Lung (tissue), 12 donors: ENCODE data around the gene CST7. TPM values are rescaled to one million over a fixed set of nuclear protein-coding genes. Genes with fewer than 3 reads are reported as not detected.
"Not testable (repeated sequence)": the region's sequence is repeated elsewhere in the genome, so short reads cannot be mapped to it uniquely, and the experiment has no call there.

Experiments used
- ATAC-seq: fragments of 200-7000 bp; cut with Tn5 transposase; one replicate; pipeline ENCODE4 v1.9.1; 2020; ENCODE audit warnings: moderate number of reproducible peaks; ENCODE audit not compliant: insufficient read depth, low FRiP score
- DNase-seq, 3 donors: peaks; one replicate each; pipeline ENCODE4 v3.0.0-alpha.2; 2013 to 2017
- H3K27ac ChIP-seq, 2 donors: one replicate each; pipeline ENCODE4 v1.5.1; 2013; ENCODE audit warnings: mild to moderate bottlenecking in 2 of 2, moderate library complexity in 2 of 2, control low read depth in 1 of 2, inconsistent platforms in 1 of 2, low read depth in 1 of 2, low read length in 1 of 2
- H3K27me3 ChIP-seq, 3 donors: one replicate each; pipeline ENCODE4 v1.5.1; 2013; ENCODE audit warnings: low read length in 2 of 3; ENCODE audit not compliant: control insufficient read depth in 3 of 3, insufficient read depth in 3 of 3
- H3K36me3 ChIP-seq, 4 donors: one replicate each; pipeline ENCODE4 v1.5.1; 2013; ENCODE audit warnings: low read length in 4 of 4, mild to moderate bottlenecking in 1 of 4, moderate library complexity in 1 of 4; ENCODE audit not compliant: control insufficient read depth in 4 of 4, insufficient read depth in 4 of 4
- H3K4me1 ChIP-seq, 5 donors: one replicate each; pipeline ENCODE4 v1.5.1; 2013; ENCODE audit warnings: low read length in 5 of 5, mild to moderate bottlenecking in 2 of 5, moderate library complexity in 1 of 5; ENCODE audit not compliant: control insufficient read depth in 5 of 5, insufficient read depth in 5 of 5
- H3K4me3 ChIP-seq: one replicate; pipeline ENCODE4 v1.5.1; 2013; ENCODE audit warnings: mild to moderate bottlenecking, control low read depth, moderate library complexity
- H3K9ac ChIP-seq, 2 donors: one replicate each; pipeline ENCODE4 v1.5.1; 2013; ENCODE audit warnings: low read length in 2 of 2, control low read depth in 1 of 2; ENCODE audit not compliant: insufficient read depth in 1 of 2
- H3K9me3 ChIP-seq, 4 donors: one replicate each; pipeline ENCODE4 v1.5.1; 2013; ENCODE audit warnings: low read length in 3 of 4, mild to moderate bottlenecking in 1 of 4, moderate library complexity in 1 of 4; ENCODE audit not compliant: control insufficient read depth in 4 of 4, insufficient read depth in 3 of 4
- CTCF ChIP-seq: IDR thresholded peaks from 2 replicates; pipeline ENCODE4 v1.5.1; 2012; ENCODE audit warnings: mild to moderate bottlenecking; ENCODE audit errors: control extremely low read depth, extremely low read depth
- WGBS, 2 donors: extraction: QIAGEN DNeasy Blood & Tissue Kit; methylation state at CpG; one replicate each; pipeline ENCODE4 v1.1.7; 2013; 5-methylcytosine and 5-hydroxymethylcytosine counted together
- polyA plus RNA-seq, 2 donors: library from polyadenylated mRNA; stranded (reverse); fragments of 200-250 nt; gene quantifications; one replicate each; pipeline ENCODE4 v1.2.1, GENCODE V29; 2013
- total RNA-seq, 2 donors: library from RNA; depleted of rRNA in 1 of 2; stranded (reverse); fragments of >200 nt in 1 of 2; gene quantifications; one replicate each; pipeline ENCODE4 v1.2.1, GENCODE V29; 2014 to 2021
- donor health status: control.
- donor health status: control.
- donor health status: Bipolar disorder and iron deficiency.
- donor health status: healthy.
- donor health status: DM: yes; HTN: yes; CAD: no.

CST7 gene
- total and polyA plus RNA-seq, 4 donors, result 4.7 to 119 (median 8.4) TPM

- H3K4me1 ChIP-seq, H3K9me3 ChIP-seq, H3K9ac ChIP-seq, ATAC-seq, H3K4me3 ChIP-seq, H3K36me3 ChIP-seq, H3K27me3 ChIP-seq, H3K27ac ChIP-seq, DNase-seq: not testable (repeated sequence)
- 62 to 79% methylated on average over 4 of the region's 4 CpGs for WGBS, 2 donors
Measured at GRCh38 chr20:24948396-24948938, 602 bp upstream of the CST7 start.

GRCh38 chr20:24949756-24950127 lies 673 bp downstream of the CST7 start:
- Histone ChIP-seq H3K9ac (no peak overlapping the region), H3K4me1 (no peaks in the 10 kb centered on the region), H3K4me3 (peak overlapping the region; percentile 0), H3K27me3 (no peaks in the 10 kb centered on the region), H3K27ac (peak overlapping the region in 1 of 2 donors; percentile 73), H3K9me3 (no peaks in the 10 kb centered on the region), H3K36me3 (peaks cover 0 to 6% (median 0%) of the 10 kb centered on the region in 4 donors)
- 12 to 31% methylated on average over 6 of the region's 6 CpGs for WGBS, 2 donors
- DNase-seq, result peak in 1 of 3 donors; percentile 7
- TF ChIP-seq CTCF, result no peak
- no peak for ATAC-seq

- Histone ChIP-seq H3K9me3 (no peaks in the 10 kb centered on the region), H3K4me3 (no peak overlapping the region), H3K27ac (peak overlapping the region in 1 of 2 donors; percentile 7), H3K4me1 (no peaks in the 10 kb centered on the region), H3K36me3 (peaks cover 0 to 6% (median 0%) of the 10 kb centered on the region in 4 donors), H3K27me3 (no peaks in the 10 kb centered on the region), H3K9ac (no peak overlapping the region)
- WGBS, 2 donors, result 38 to 63% methylated on average over 12 of the region's 12 CpGs
- no peak for TF ChIP-seq CTCF
- no peak for ATAC-seq
- peak in 1 of 3 donors; percentile 10 for DNase-seq
Measured at GRCh38 chr20:24950128-24950835, 1.2 kb downstream of the CST7 start.

- ATAC-seq (no peak), DNase-seq (peak in 1 of 3 donors; percentile 5)
- H3K36me3 ChIP-seq, result peaks cover 0 to 10% (median 0%) of the 10 kb centered on the region in 4 donors
- no peak overlapping the region for H3K4me3 ChIP-seq
- no peak overlapping the region for H3K9ac ChIP-seq
- no peaks in the 10 kb centered on the region for H3K4me1 ChIP-seq
- no peak for TF ChIP-seq CTCF
- no peak overlapping the region for H3K27ac ChIP-seq
- no peaks in the 10 kb centered on the region for H3K9me3 ChIP-seq
- no peaks in the 10 kb centered on the region for H3K27me3 ChIP-seq
- 54 to 69% methylated on average over 16 of the region's 16 CpGs for whole genome bisulfite sequencing, 2 donors
Measured at GRCh38 chr20:24950836-24951525, 1.9 kb downstream of the CST7 start.
